ENCODE measurements around the gene LDLRAD3.
"Not testable (repeated sequence)": the region's sequence is repeated elsewhere in the genome, so short reads cannot be mapped to it uniquely, and the experiment has no call there.

Gene LDLRAD3

GRCh38 chr11:36164506-36165250 is 220.8 kb downstream of the LDLRAD3 start:
- DNase-seq (ENCODE audit: low read depth), result no peak

- DNase-seq (ENCODE audit: low read depth), result no peak
Observed at GRCh38 chr11:36165621-36166397, 221.9 kb downstream of the LDLRAD3 start.

GRCh38 chr11:36167073-36167472 is 223.2 kb downstream of the LDLRAD3 start:
- no peak for DNase-seq (ENCODE audit: low read depth)

- DNase-seq (ENCODE audit: low read depth), result no peak
Observed at GRCh38 chr11:36167729-36168128, 223.9 kb downstream of the LDLRAD3 start.

- no peak for DNase-seq (ENCODE audit: low read depth)
Observed at GRCh38 chr11:36177836-36178235, 234.0 kb downstream of the LDLRAD3 start.

GRCh38 chr11:36186340-36187175 is 242.7 kb downstream of the LDLRAD3 start:
- peak; percentile 87 for DNase-seq (ENCODE audit: low read depth)

- no peak for DNase-seq (ENCODE audit: low read depth)
Observed at GRCh38 chr11:36187622-36188021, 243.8 kb downstream of the LDLRAD3 start.

GRCh38 chr11:36189735-36190134 is 245.9 kb downstream of the LDLRAD3 start:
- not testable (repeated sequence) for DNase-seq (ENCODE audit: low read depth)

- DNase-seq (ENCODE audit: low read depth), result no peak
Observed at GRCh38 chr11:36191941-36192340, 248.1 kb downstream of the LDLRAD3 start.

- no peak for DNase-seq (ENCODE audit: low read depth)
Observed at GRCh38 chr11:36192425-36193289, 248.8 kb downstream of the LDLRAD3 start.

GRCh38 chr11:36193290-36193619 is 249.4 kb downstream of the LDLRAD3 start:
- DNase-seq (ENCODE audit: low read depth), result no peak

GRCh38 chr11:36193721-36194120 is 249.9 kb downstream of the LDLRAD3 start:
- DNase-seq (ENCODE audit: low read depth), result no peak

GRCh38 chr11:36195496-36196354 is 251.9 kb downstream of the LDLRAD3 start:
- DNase-seq (ENCODE audit: low read depth), result peak; percentile 3

GRCh38 chr11:36196411-36196998 is 252.6 kb downstream of the LDLRAD3 start:
- DNase-seq (ENCODE audit: low read depth), result peak; percentile 5

- no peak for DNase-seq (ENCODE audit: low read depth)
Observed at GRCh38 chr11:36201411-36201810, 257.5 kb downstream of the LDLRAD3 start.

GRCh38 chr11:36205536-36205935 is 261.7 kb downstream of the LDLRAD3 start:
- DNase-seq (ENCODE audit: low read depth), result no peak

GRCh38 chr11:36210529-36210928 is 266.7 kb downstream of the LDLRAD3 start:
- no peak for DNase-seq (ENCODE audit: low read depth)

GRCh38 chr11:36211761-36212430 is 268.0 kb downstream of the LDLRAD3 start:
- no peak for DNase-seq (ENCODE audit: low read depth)

GRCh38 chr11:36212564-36213392 is 268.9 kb downstream of the LDLRAD3 start:
- DNase-seq (ENCODE audit: low read depth), result no peak
